Regular cardiac myocyte (primary cell): ENCODE results near the gene C12orf56. TPM values are rescaled to one million over a fixed set of nuclear protein-coding genes. Genes with fewer than 3 reads are reported as not detected.

Experiments used
- total RNA-seq: library from RNA; depleted of rRNA; stranded (reverse); fragments of >200 nt; gene quantifications from 2 replicates; pipeline ENCODE4 v1.2.3, GENCODE V29; 2014

C12orf56 gene, protein sequence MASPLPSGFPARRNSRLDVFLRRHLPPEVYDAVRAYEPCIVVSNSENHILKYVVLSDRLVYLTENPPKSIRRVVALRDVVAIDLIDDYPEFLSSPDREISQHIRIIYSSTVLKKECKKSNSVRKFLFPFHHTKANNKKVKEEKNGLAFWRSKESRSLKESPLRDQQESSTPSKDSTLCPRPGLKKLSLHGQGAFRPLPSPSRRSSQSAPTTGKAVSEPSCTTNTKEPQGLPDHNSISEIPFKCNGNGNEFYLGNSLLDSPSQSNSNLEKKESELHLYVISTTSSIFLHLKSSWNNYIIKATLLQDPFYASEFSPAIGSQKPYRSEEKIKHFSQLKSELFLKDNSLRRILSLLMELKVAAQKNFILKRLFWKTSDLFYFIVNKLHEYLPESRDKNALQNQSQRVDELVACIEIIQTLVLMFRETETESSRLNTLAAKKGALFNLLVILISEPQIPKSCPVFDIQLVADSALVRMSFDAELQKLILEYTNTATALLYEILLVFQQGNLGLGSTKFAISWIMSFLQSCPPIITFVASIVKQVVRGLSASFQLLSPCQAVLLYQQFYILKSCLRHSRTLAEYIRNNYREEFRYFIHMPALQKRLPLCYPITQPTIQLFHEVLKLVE
- 0.19 and 0.28 TPM in 2 replicates for total RNA-seq

DNA sequence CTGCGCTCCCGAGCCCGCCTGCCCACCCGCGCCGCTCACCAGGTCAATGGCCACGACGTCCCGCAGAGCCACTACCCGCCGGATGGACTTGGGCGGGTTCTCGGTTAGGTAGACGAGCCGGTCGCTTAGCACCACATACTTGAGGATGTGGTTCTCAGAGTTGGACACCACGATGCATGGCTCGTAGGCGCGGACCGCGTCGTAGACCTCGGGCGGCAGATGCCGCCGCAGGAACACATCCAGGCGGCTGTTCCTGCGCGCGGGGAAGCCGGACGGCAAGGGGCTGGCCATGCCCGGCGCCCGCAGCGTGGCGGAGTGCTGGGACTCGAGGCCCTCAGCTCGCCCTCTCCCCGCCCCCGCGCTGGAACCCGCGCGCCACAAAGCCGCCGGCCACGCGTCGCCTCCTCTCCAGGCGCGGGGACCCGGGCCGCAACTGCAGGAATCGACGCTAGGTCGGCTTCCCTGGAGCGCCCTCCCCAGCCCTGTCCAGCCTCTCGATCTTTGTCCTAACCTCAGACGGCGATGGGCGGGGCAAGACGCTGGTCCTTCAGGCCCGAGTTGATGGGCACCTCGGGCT is at the start of gene C12orf56:
TSS of gene C12orf56 (minus strand) at position 484 of the 577 bp plus-strand sequence. CDS start at position 291, 193 bp downstream.

DNA sequence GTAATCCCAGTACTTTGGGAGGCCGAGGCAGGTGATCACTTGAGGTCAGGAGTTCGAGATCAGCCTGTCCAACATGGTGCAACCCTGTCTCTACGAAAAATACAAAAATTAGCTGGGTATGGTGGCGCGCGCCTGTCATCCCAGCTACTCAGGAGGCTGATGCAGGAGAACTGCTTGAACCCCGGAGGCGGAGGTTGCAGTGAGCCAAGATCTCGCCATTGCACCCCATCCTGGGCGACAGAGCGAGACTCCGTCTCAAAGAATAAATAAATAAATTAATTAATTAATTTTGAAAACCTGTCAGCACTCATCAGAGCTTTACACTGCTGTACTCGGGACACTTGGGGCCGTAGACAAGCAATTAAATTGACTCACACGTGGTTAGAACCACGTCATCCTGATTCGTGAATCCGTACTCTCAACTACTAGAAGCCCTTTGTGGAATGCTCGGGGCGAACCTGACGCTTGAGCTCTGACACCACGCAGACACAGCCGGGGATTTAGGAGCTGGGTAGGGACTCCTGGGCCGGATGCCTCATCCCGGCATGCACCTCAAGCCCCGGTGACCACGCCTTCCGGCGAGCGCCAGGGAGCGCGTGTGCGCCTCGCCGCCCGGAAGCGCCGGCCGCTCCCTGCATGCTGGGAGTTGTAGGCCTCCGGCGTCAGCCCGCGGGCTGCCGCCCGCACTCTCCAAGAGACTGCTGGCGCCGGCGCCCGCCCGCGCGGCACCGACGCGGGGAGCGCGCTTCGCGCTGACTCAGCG is 13.3 kb upstream of the C12orf56 start, which contains the start of gene XPOT:
TSS of gene XPOT (plus strand) at position 686 of the 763 bp plus-strand sequence. CDS start 5,644 bp downstream, outside the sequence.

DNA sequence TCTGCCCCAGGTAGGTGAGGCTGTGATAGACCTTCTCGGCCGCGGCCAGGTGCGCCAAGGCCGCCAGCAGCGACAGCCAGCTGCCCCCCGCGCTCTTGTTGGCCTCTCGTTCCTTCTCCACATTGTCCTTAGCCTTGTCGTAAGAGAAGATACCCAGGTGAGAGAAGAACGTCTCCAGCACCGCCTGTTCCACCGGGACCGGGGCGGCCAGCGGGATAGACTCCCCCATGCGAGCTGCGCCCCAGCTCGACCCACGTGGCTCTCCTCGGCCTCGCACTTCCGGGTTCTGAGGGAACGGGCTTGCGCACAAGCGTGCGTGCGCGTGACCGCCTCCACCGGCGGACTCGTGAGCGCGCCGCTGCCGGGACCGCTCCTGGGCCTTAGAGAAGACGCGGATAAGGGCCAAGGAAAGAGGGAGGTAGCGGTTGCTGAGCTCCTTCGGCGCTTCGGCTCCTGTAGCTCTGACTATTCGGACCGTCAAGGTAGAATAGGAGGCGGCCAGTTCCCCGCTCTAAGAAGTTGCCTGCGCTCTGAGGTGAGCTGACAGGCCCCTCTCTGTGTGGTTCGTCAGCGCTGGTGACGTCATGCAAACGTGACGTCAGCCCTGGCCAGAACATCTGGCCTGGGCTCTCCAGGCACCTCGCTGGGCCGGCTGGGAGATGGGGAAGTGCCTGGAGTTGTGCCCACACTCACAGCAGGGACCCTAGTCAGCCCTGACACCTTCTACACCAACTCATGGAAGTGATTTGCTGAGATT is 168.4 kb downstream of the C12orf56 start, which contains the start of gene KICS2:
TSS of gene KICS2 (minus strand) at position 288 of the 757 bp plus-strand sequence. CDS start at position 229, 59 bp downstream.

Other genes starting within 250 kb of the C12orf56 start
- gene KICS2, start 168.5 kb downstream of the C12orf56 start, total RNA-seq, result 8.6 and 9.3 TPM in 2 replicates
- gene XPOT, start 13.6 kb upstream of the C12orf56 start, total RNA-seq, result 99.3 and 121 TPM in 2 replicates
- 29.1 and 40.3 TPM in 2 replicates for gene TBK1, start 61.4 kb upstream of the C12orf56 start, total RNA-seq
- gene RASSF3, start 219.7 kb upstream of the C12orf56 start, total RNA-seq, result 22.2 and 29.3 TPM in 2 replicates